ENCODE results near the gene GABRA5. TPM values are rescaled to one million over a fixed set of nuclear protein-coding genes. Genes with fewer than 3 reads are reported as not detected.
"Not testable (repeated sequence)": the region's sequence is repeated elsewhere in the genome, so short reads cannot be mapped to it uniquely, and the experiment has no call there.

The GABRA5 gene
- 0.25 TPM for polyA plus RNA-seq (ENCODE audit: insufficient read length)

- no peak for DNase-seq (ENCODE audit: low read depth)
These were observed at the start of gene GABRA5 for GRCh38 chr15:26866298-26867199. Gene GABRA5, plus strand, starts transcription at chr15:26867062. Its CDS starts 2,187 bp downstream, at chr15:26869249.

GRCh38 chr15:26831191-26831590, 35.7 kb upstream of the GABRA5 start:
- not testable (repeated sequence) for DNase-seq (ENCODE audit: low read depth)

GRCh38 chr15:26831951-26832350, 34.9 kb upstream of the GABRA5 start:
- DNase-seq (ENCODE audit: low read depth): no peak

- no peak for DNase-seq (ENCODE audit: low read depth)
These were observed 28.0 kb upstream of the GABRA5 start for GRCh38 chr15:26838742-26839460.

GRCh38 chr15:26841514-26841913, 25.3 kb upstream of the GABRA5 start:
- DNase-seq (ENCODE audit: low read depth): no peak

GRCh38 chr15:26841941-26842340, 24.9 kb upstream of the GABRA5 start:
- DNase-seq (ENCODE audit: low read depth): no peak

- DNase-seq (ENCODE audit: low read depth): no peak
These were observed 24.5 kb upstream of the GABRA5 start for GRCh38 chr15:26842391-26842790.

GRCh38 chr15:26844901-26845300, 22.0 kb upstream of the GABRA5 start:
- no peak for DNase-seq (ENCODE audit: low read depth)

- DNase-seq (ENCODE audit: low read depth): no peak
These were observed 18.4 kb upstream of the GABRA5 start for GRCh38 chr15:26848498-26848897.

GRCh38 chr15:26850161-26850560, 16.7 kb upstream of the GABRA5 start:
- no peak for DNase-seq (ENCODE audit: low read depth)

- DNase-seq (ENCODE audit: low read depth): no peak
These were observed 13.9 kb upstream of the GABRA5 start for GRCh38 chr15:26852980-26853379.

- no peak for DNase-seq (ENCODE audit: low read depth)
These were observed 12.4 kb upstream of the GABRA5 start for GRCh38 chr15:26854435-26854834.

- no peak for DNase-seq (ENCODE audit: low read depth)
These were observed 2.1 kb upstream of the GABRA5 start for GRCh38 chr15:26864664-26865191.

- no peak for DNase-seq (ENCODE audit: low read depth)
These were observed 542 bp downstream of the GABRA5 start for GRCh38 chr15:26867200-26868007.

- no peak for DNase-seq (ENCODE audit: low read depth)
These were observed 1.3 kb downstream of the GABRA5 start for GRCh38 chr15:26868029-26868685.

- no peak for DNase-seq (ENCODE audit: low read depth)
These were observed 2.8 kb downstream of the GABRA5 start for GRCh38 chr15:26869628-26870027.

GRCh38 chr15:26870346-26870745, 3.5 kb downstream of the GABRA5 start:
- DNase-seq (ENCODE audit: low read depth): no peak

GRCh38 chr15:26872206-26872605, 5.3 kb downstream of the GABRA5 start:
- DNase-seq (ENCODE audit: low read depth): no peak

GRCh38 chr15:26873846-26874245, 7.0 kb downstream of the GABRA5 start:
- DNase-seq (ENCODE audit: low read depth): no peak

- DNase-seq (ENCODE audit: low read depth): no peak
These were observed 8.1 kb downstream of the GABRA5 start for GRCh38 chr15:26874774-26875475.

GRCh38 chr15:26875476-26875850, 8.6 kb downstream of the GABRA5 start:
- DNase-seq (ENCODE audit: low read depth): no peak

Measured in forelimb muscle (tissue), 1 donor.